ENCODE data around the gene SLC27A2.

Gene SLC27A2

GRCh38 chr15:50251638-50252182 is 69.7 kb downstream of the SLC27A2 start:
- no peak for TF ChIP-seq GATA2 (IDR thresholded peaks at IDR 0.05; ENCODE audit: low read depth, low read length)
- no peak for TF ChIP-seq GATA3 (IDR thresholded peaks at IDR 0.05; ENCODE audit: low read depth, low read length)

DNA sequence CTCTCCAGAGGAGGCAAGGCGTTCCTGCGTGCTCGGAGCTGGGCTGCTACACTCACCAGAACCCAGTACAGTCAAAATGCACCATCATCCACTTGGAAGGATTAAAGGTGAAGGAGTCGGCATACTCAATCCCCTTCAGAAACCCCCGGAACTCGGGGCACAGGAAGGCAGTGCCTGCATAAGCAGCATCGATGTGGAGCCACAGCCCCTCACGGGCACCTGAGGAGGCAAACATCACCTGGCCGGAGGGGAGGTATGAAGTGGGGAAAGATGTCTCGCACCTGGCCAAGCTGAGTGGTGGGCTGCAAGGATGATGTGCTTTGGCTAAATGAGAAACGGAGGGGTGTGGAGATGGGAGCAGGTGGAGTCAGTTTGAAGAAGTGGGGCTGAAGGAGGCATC is 70.6 kb downstream of the SLC27A2 start:
- no peak for TF ChIP-seq GATA2 (IDR thresholded peaks at IDR 0.05; ENCODE audit: low read depth, low read length)
- no peak for TF ChIP-seq GATA3 (IDR thresholded peaks at IDR 0.05; ENCODE audit: low read depth, low read length)

DNA sequence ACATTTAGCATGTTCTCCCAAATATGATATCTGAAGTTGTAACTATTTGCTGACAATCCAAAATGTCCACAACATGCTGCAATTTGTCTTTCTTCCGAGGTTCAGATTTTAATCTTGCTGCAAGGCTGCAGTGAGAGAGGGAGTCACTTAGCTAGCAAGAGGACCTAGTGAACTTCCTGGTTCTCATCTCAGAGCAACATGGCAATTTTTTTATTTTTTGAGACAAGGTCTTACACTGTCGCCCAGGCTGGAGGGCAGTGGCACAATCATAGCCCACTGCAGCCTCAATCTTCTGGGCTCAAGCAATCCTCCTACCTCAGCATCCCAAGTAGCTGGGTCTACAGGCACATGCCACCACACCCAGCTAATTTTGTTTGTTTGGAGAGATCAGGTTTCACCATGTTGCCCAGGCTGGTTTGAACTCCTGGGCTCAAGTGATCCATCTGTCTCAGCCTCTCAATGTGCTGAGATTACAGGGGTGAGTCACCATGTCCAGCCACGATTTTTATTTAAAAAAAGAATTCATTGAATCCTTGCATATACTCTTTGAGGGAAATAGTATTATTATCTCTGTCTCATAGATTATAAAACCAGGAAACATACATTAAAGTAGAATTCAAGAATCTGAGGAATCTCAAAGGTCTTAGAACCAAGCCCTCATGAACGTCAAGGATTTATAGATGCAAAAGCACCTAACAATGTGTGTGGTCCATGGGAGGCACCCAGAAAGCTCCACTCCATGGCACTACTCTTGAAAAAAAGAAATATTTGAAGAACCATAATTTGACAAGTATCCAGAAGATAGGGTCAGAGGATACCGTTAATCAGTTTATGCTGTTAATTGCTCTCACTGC is 74.4 kb downstream of the SLC27A2 start:
- TF ChIP-seq GATA2 (IDR thresholded peaks at IDR 0.05; ENCODE audit: low read depth, low read length) (no peak), GATA3 (IDR thresholded peaks at IDR 0.05; ENCODE audit: low read depth, low read length) (no peak)

DNA sequence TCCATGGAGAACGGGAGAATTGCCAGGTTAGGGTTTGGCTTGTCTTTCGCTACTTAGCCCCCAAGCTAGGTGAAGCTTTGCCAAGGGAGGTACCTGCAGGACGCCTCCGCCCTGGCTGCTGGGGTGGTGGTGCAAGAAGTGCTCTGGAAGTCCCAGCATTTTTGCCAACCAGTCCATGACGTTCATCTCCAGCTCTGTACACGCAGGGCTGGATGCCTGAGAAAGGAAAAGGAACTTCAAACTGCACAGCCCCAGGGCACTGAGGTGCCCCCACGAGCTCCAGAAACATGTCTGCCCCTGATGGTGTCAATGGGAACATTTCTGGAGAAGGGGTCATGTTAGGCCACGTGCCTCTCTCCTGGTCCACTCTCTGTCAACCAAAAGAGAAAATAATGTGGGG is 75.3 kb downstream of the SLC27A2 start:
- TF ChIP-seq GATA3 (IDR thresholded peaks at IDR 0.05; ENCODE audit: low read depth, low read length) = no peak
- TF ChIP-seq GATA2 (IDR thresholded peaks at IDR 0.05; ENCODE audit: low read depth, low read length) = no peak

DNA sequence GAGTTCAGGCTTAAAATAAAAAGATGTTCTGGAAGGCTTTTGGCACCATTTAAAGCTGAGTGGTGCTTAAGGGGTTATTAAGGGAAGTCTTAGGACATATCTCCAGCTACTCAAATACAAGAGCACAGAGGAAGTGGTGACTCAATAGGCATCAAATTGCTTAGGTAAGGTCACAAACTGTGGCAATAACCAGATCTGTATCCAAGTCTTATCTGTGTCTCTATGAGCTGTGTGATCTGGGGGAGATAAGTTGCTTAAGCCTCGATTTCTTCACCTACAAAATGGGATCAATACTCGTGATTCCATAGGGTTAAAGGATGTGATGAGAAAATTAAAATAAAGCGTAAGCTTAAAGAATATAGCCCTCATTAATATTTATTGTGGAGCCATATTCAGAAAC is 75.9 kb downstream of the SLC27A2 start:
- TF ChIP-seq GATA2 (IDR thresholded peaks at IDR 0.05; ENCODE audit: low read depth, low read length) = no peak
- no peak for TF ChIP-seq GATA3 (IDR thresholded peaks at IDR 0.05; ENCODE audit: low read depth, low read length)

DNA sequence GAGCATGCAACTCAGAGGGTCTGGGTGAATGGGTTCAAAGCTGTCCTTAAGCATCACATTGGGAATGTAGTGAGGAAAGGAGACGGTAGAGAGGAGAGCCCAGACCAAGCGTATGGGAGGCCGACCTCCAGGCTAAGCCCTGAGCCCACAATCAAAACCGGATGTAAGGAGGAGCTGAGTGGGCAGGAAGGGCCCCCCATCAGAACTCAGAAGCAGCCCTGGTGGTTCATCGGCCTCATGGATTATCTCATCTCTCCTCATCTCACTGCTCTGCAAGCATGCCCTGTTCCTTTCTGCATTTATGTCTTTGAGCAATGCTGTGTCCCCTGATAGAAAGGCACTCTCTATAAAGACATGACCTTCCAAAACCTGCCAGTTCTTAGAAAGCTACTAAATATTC is 77.3 kb downstream of the SLC27A2 start:
- TF ChIP-seq GATA2 (IDR thresholded peaks at IDR 0.05; ENCODE audit: low read depth, low read length) (no peak), GATA3 (IDR thresholded peaks at IDR 0.05; ENCODE audit: low read depth, low read length) (no peak)

DNA sequence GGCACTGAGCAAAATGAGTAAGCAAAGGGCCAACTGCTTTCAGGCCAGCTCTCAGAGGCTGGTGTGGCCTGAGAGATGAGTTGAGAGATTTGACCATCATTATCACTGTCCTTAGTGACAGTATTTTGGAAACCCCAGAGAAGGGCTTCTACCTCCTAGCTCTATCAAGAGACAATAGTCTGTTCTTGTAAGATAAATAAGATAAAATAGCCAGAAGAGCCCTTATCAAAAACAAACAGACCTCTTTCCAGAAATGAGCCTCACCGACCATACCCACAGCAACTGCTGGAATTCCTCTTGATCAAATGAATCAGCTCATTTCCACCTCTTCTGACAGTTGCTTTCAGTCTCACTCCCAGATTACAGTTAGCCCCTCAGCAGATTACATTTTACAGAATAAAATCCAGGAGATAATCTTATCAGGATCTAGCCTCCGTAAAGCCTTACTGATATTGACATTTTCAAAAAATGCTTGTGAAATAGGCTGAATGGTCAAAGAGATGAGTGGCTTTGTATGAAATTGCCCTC is 79.0 kb downstream of the SLC27A2 start:
- TF ChIP-seq GATA3 (IDR thresholded peaks at IDR 0.05; ENCODE audit: low read depth, low read length) (no peak), GATA2 (IDR thresholded peaks at IDR 0.05; ENCODE audit: low read depth, low read length) (peak; percentile 39)

DNA sequence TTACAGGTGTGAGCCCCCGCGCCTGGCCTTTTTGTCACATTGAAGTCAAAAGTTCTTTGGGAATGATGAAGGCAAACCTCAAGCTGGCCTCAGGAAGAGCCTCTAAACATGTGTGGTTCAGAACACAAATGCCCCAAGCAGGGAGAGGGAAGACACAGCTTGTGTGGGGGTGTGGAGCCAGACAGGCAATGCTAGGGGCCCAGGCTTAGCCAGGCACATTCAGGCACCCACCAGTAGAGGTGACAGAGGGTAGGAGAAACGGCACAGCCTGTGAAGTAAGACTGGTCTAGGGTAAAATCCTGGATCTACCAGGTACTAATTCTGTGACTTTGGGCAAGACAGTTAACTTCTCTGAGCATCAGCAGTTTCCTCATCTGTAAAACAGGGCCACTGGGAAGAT is 80.0 kb downstream of the SLC27A2 start:
- TF ChIP-seq GATA2 (IDR thresholded peaks at IDR 0.05; ENCODE audit: low read depth, low read length) = no peak
- no peak for TF ChIP-seq GATA3 (IDR thresholded peaks at IDR 0.05; ENCODE audit: low read depth, low read length)

GRCh38 chr15:50262533-50262932 is 80.5 kb downstream of the SLC27A2 start:
- TF ChIP-seq GATA2 (IDR thresholded peaks at IDR 0.05; ENCODE audit: low read depth, low read length) (no peak), GATA3 (IDR thresholded peaks at IDR 0.05; ENCODE audit: low read depth, low read length) (no peak)

GRCh38 chr15:50265620-50266019 is 83.6 kb downstream of the SLC27A2 start, which contains the start of gene HDC:
HDC (minus strand) TSS chr15:50265726; CDS start chr15:50265623, 103 bp downstream.
- TF ChIP-seq GATA2 (IDR thresholded peaks at IDR 0.05; ENCODE audit: low read depth, low read length) (no peak), GATA3 (IDR thresholded peaks at IDR 0.05; ENCODE audit: low read depth, low read length) (no peak)

- TF ChIP-seq GATA2 (IDR thresholded peaks at IDR 0.05; ENCODE audit: low read depth, low read length) (no peak), GATA3 (IDR thresholded peaks at IDR 0.05; ENCODE audit: low read depth, low read length) (no peak)
These were observed 85.6 kb downstream of the SLC27A2 start for GRCh38 chr15:50267577-50267976.

- TF ChIP-seq GATA2 (IDR thresholded peaks at IDR 0.05; ENCODE audit: low read depth, low read length) (no peak), GATA3 (IDR thresholded peaks at IDR 0.05; ENCODE audit: low read depth, low read length) (no peak)
These were observed 93.1 kb downstream of the SLC27A2 start for GRCh38 chr15:50275091-50275490.

GRCh38 chr15:50275908-50276307 is 93.9 kb downstream of the SLC27A2 start:
- TF ChIP-seq GATA3 (IDR thresholded peaks at IDR 0.05; ENCODE audit: low read depth, low read length) = no peak
- TF ChIP-seq GATA2 (IDR thresholded peaks at IDR 0.05; ENCODE audit: low read depth, low read length) = no peak

DNA sequence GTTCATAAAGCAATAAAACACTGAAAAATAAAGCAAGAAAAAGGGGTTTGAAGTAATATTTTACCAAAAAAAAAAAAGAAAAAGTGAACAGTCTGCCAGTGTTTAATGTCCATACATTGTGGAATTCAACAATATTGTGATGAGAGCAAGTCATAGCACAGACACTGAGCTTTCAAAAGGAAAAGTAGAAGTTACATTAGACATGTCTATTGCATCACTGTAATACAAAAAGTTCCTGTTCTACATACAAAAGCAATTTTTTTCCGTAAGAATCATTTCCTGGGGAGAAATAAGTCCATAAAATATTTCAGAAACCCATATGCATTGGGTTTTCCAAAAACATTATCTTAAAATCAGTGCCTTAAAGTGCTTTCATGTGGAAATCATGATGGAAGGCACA is 95.4 kb downstream of the SLC27A2 start:
- TF ChIP-seq GATA2 (IDR thresholded peaks at IDR 0.05; ENCODE audit: low read depth, low read length) = no peak
- TF ChIP-seq GATA3 (IDR thresholded peaks at IDR 0.05; ENCODE audit: low read depth, low read length) = no peak

GRCh38 chr15:50278496-50278895 is 96.5 kb downstream of the SLC27A2 start:
- TF ChIP-seq GATA3 (IDR thresholded peaks at IDR 0.05; ENCODE audit: low read depth, low read length) (no peak), GATA2 (IDR thresholded peaks at IDR 0.05; ENCODE audit: low read depth, low read length) (no peak)
